CD14-positive monocyte (primary cell): ENCODE data around the gene RAPGEF1. TPM values are rescaled to one million over a fixed set of nuclear protein-coding genes. Genes with fewer than 3 reads are reported as not detected.
"Not testable (repeated sequence)": the region's sequence is repeated elsewhere in the genome, so short reads cannot be mapped to it uniquely, and the experiment has no call there.

Experiments used
- DNase-seq, 3 donors: peaks; one replicate each; pipeline ENCODE4 v3.0.0-alpha.2; 2011 to 2022
- H2AFZ ChIP-seq: 2 replicates; pipeline ENCODE4 v1.6.0; 2012; ENCODE audit warnings: mild to moderate bottlenecking, low read depth, low read length, inconsistent platforms; ENCODE audit not compliant: insufficient read depth, poor library complexity, severe bottlenecking
- H3K27ac ChIP-seq, 2 donors: 1 replicate in 1 of 2; 2 replicates in 1 of 2; pipeline ENCODE4 v1.5.1; 2012 to 2013; ENCODE audit warnings: low read length in 2 of 2, control low read depth in 1 of 2, inconsistent platforms in 1 of 2, low read depth in 1 of 2, mild to moderate bottlenecking in 1 of 2
- H3K27me3 ChIP-seq, 2 donors: one replicate each; pipeline versions ENCODE4 v1.6.0 to v1.6.1; 2011 to 2013; ENCODE audit warnings: low read length in 2 of 2; ENCODE audit not compliant: control insufficient read depth in 2 of 2, insufficient read depth in 2 of 2
- H3K36me3 ChIP-seq, 2 donors: replicated peaks in 1 of 2; 1 replicate in 1 of 2; 2 replicates in 1 of 2; pipeline versions ENCODE4 v1.5.1 to v1.6.1; 2012 to 2013; ENCODE audit warnings: low read length in 2 of 2, control low read depth in 1 of 2, inconsistent platforms in 1 of 2, mild to moderate bottlenecking in 1 of 2; ENCODE audit not compliant: insufficient read depth in 2 of 2, control insufficient read depth in 1 of 2
- H3K4me1 ChIP-seq, 2 donors: 1 replicate in 1 of 2; 2 replicates in 1 of 2; pipeline versions ENCODE4 v1.5.1 to v1.6.1; 2012 to 2013; ENCODE audit warnings: low read length in 2 of 2, control low read depth in 1 of 2, inconsistent platforms in 1 of 2, mild to moderate bottlenecking in 1 of 2, moderate library complexity in 1 of 2; ENCODE audit not compliant: insufficient read depth in 2 of 2, control insufficient read depth in 1 of 2
- H3K4me2 ChIP-seq: replicated peaks from 2 replicates; pipeline ENCODE3; 2012; ENCODE audit warnings: low read length, moderate library complexity, mild to moderate bottlenecking; ENCODE audit not compliant: poor library complexity, severe bottlenecking; ENCODE audit errors: extremely low read depth
- H3K4me3 ChIP-seq, 3 experiments: fragments of 200-600 bp in 1 of 3; sonication (generic) in 1 of 3; replicated peaks in 1 of 3; 1 replicate in 2 of 3; 2 replicates in 1 of 3; pipeline ENCODE4 v1.5.1; 2011 to 2013; ENCODE audit warnings: low read length in 3 of 3, mild to moderate bottlenecking in 3 of 3, control low read depth in 2 of 3, low read depth in 2 of 3, inconsistent platforms in 1 of 3, moderate library complexity in 1 of 3
- H3K79me2 ChIP-seq: 2 replicates; pipeline ENCODE4 v1.6.0; 2012; ENCODE audit warnings: mild to moderate bottlenecking, control low read depth, inconsistent platforms, low read length, moderate library complexity; ENCODE audit not compliant: insufficient read depth
- H3K9ac ChIP-seq: 2 replicates; pipeline ENCODE4 v1.6.0; 2017; ENCODE audit warnings: low read length, mild to moderate bottlenecking; ENCODE audit not compliant: insufficient read depth, poor library complexity, severe bottlenecking
- H3K9me3 ChIP-seq, 2 donors: replicated peaks in 1 of 2; 1 replicate in 1 of 2; 2 replicates in 1 of 2; pipeline versions ENCODE4 v1.5.1 to v1.6.1; 2012 to 2013; ENCODE audit warnings: low read length in 2 of 2, control low read depth in 1 of 2; ENCODE audit not compliant: control insufficient read depth in 1 of 2, insufficient read depth in 1 of 2
- H4K20me1 ChIP-seq: 2 replicates; pipeline ENCODE4 v1.6.0; 2012; ENCODE audit warnings: mild to moderate bottlenecking, low read length, control low read depth, moderate library complexity; ENCODE audit not compliant: insufficient read depth
- H3K27ac Mint-ChIP-seq, 7 donors: one replicate each; pipeline ENCODE4 v1.8.0; 2020; ENCODE audit warnings: mild to moderate bottlenecking in 7 of 7, mixed read lengths in 7 of 7, moderate library complexity in 6 of 7, inconsistent platforms in 2 of 7
- H3K27me3 Mint-ChIP-seq, 3 donors: one replicate each; pipeline ENCODE4 v1.8.0; 2021 to 2022; ENCODE audit warnings: low read depth in 3 of 3, mild to moderate bottlenecking in 3 of 3, mixed read lengths in 3 of 3, moderate library complexity in 3 of 3, inconsistent platforms in 1 of 3
- H3K36me3 Mint-ChIP-seq, 2 donors: one replicate each; pipeline ENCODE4 v1.8.0; 2020; ENCODE audit warnings: mixed read lengths in 2 of 2, inconsistent platforms in 1 of 2, mild to moderate bottlenecking in 1 of 2
- H3K4me1 Mint-ChIP-seq: one replicate; pipeline ENCODE4 v1.8.0; 2020; ENCODE audit warnings: mild to moderate bottlenecking, mixed read lengths
- H3K4me3 Mint-ChIP-seq, 2 donors: one replicate each; pipeline ENCODE4 v1.8.0; 2020; ENCODE audit warnings: mild to moderate bottlenecking in 2 of 2, mixed read lengths in 2 of 2, moderate library complexity in 1 of 2
- H3K9me3 Mint-ChIP-seq, 7 donors: one replicate each; pipeline ENCODE4 v1.8.0; 2020 to 2022; ENCODE audit warnings: mixed read lengths in 7 of 7, mild to moderate bottlenecking in 6 of 7, moderate library complexity in 6 of 7, inconsistent platforms in 2 of 7
- WGBS: methylation state at CpG from one replicate; pipeline ENCODE4 v1.1.5; 2013; ENCODE audit warnings: missing lambda C conversion rate; ENCODE audit not compliant: insufficient coverage; 5-methylcytosine and 5-hydroxymethylcytosine counted together
- intact Hi-C, 2 donors: fragments of 100-400 bp; cut with micrococcal nuclease; formaldehyde crosslinking; loops; one replicate each; pipeline versions ENCODE4 v1.15.0 to v1.15.1; 2023
- polyA plus RNA-seq, 3 donors: library from polyadenylated mRNA; depleted of rRNA in 1 of 3; unstranded in 2 of 3; stranded (reverse) in 1 of 3; fragments of 300-500 nt in 2 of 3; fragments of >200 nt in 1 of 3; fragmentation: Illumina TruSeq in 2 of 3; gene quantifications; 1 replicate in 2 of 3; 2 replicates in 1 of 3; pipeline ENCODE4 v1.2.3, GENCODE V29; 2012 to 2021
- TF ChIP-seq, protein P1 (sequence below): fragments of 200-600 bp; IDR thresholded peaks from one replicate; pipeline ENCODE4 v1.8.0; 2022; ENCODE audit warnings: antibody characterized with exemption, mild to moderate bottlenecking

Gene RAPGEF1
- polyA plus RNA-seq, 3 donors, result 1.7 to 71.7 (median 3.0) TPM

GRCh38 chr9:131712151-131712716 is 27.6 kb downstream of the RAPGEF1 start:
- H3K27ac Mint-ChIP-seq, result peak overlapping the region in 2 of 7 donors; percentile 45 to 77
- 93% methylated on average over 6 of the region's 10 CpGs for WGBS

DNA sequence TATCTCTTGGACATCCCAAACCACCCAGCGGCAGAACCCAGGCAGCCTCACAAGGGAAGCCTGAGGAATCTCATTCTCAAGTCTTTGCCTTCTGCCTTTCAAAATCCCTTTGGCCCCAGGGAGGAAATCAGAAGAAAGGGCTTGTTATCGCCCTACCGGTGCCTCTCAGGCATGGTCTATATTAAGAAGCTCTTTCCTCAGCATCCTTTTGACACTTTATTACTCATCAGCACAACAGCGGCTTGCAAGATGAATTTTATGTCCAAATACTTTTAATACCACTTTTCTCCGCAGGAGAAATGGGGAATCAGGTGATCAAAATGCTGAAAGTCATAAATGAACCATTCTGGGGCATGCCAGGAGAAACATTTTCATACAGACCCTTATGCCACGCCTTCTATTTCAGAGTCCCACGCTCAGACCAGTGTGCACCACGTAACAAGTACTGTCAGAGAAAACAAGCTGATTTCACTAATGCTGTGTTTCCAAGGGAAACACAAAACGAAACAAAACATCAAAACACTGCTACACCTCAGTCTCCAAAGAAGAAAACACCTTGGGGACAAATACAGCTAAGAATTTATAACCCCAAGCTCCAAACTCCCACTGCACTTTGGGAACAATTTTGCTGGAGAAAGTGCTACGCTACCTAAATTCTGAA is 30.0 kb downstream of the RAPGEF1 start:
- no peak overlapping the region for H3K9ac ChIP-seq
- peaks cover 22% of the 10 kb centered on the region for H4K20me1 ChIP-seq

More at GRCh38 chr9:131712151-131712716, 27.6 kb downstream of the RAPGEF1 start:
- Mint-ChIP-seq H3K36me3 (peaks cover 51 to 64% of the 10 kb centered on the region in 2 donors), H3K27me3 (peaks cover 0 to 1% (median 0%) of the 10 kb centered on the region in 3 donors), H3K4me3 (no peak overlapping the region), H3K4me1 (peaks cover 63% of the 10 kb centered on the region), H3K9me3 (peaks cover 0 to 4% (median 0%) of the 10 kb centered on the region in 7 donors)
- Histone ChIP-seq H2AFZ (no peak overlapping the region), H4K20me1 (peaks cover 41% of the 10 kb centered on the region), H3K4me2 (no peak overlapping the region), H3K4me1 (peaks cover 36 to 43% of the 10 kb centered on the region in 2 donors), H3K27me3 (no peaks in the 10 kb centered on the region), H3K9ac (no peak overlapping the region), H3K36me3 (peaks cover 4 to 23% of the 10 kb centered on the region in 2 donors), H3K9me3 (no peaks in the 10 kb centered on the region), H3K27ac (no peak overlapping the region), H3K4me3 (no peak overlapping the region), H3K79me2 (peaks cover 100% of the 10 kb centered on the region)
- TF ChIP-seq, protein P1, sequence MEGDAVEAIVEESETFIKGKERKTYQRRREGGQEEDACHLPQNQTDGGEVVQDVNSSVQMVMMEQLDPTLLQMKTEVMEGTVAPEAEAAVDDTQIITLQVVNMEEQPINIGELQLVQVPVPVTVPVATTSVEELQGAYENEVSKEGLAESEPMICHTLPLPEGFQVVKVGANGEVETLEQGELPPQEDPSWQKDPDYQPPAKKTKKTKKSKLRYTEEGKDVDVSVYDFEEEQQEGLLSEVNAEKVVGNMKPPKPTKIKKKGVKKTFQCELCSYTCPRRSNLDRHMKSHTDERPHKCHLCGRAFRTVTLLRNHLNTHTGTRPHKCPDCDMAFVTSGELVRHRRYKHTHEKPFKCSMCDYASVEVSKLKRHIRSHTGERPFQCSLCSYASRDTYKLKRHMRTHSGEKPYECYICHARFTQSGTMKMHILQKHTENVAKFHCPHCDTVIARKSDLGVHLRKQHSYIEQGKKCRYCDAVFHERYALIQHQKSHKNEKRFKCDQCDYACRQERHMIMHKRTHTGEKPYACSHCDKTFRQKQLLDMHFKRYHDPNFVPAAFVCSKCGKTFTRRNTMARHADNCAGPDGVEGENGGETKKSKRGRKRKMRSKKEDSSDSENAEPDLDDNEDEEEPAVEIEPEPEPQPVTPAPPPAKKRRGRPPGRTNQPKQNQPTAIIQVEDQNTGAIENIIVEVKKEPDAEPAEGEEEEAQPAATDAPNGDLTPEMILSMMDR, result no peak
- intact Hi-C loops, result no loop called here
- no peak for DNase-seq

DNA sequence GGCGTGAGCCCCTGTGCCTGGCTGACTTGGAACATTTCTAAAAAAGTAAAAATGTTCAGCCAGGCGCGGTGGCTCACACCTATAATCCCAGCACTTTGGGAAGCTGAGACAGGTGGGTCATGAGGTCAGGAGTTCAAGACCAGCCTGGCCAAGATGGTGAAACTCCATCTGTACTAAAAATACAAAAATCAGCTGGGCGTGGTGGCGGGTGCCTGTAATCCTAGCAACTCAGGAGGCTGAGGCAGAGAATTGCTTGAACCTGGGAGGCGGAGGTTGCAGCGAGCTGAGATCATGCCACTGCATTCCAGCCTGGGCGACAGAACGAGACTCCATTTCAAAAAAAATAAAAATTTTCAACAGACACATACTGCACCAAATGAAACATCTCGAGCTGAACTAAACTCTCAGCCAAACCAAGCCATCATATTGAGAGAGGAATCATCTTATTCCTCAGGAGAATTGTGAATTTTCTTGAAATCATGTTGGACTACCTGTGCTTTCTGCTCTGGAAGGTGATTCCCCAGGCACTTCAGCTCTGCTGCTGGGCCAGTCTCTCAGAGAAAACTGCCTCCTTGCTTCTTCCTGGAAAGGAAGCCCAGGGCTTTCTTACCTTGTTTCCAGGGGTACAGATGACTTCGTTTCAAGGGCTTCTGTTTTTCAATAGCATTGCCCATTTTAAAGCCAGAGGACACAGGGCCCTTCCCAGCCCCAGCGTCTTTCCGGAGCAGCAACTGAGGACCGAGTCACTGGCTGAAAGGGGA is 30.7 kb downstream of the RAPGEF1 start:
- H3K4me2 ChIP-seq, H3K4me3 Mint-ChIP-seq, H3K27me3 Mint-ChIP-seq, DNase-seq, H2AFZ ChIP-seq, intact Hi-C loops, H3K36me3 ChIP-seq, H3K9ac ChIP-seq, H3K9me3 ChIP-seq, H3K9me3 Mint-ChIP-seq, H3K27me3 ChIP-seq, H3K4me3 ChIP-seq: not testable (repeated sequence)
- H3K27ac Mint-ChIP-seq, result peak overlapping the region; percentile 80 to 99 (median 97)
- 94% methylated on average over 6 of the region's 14 CpGs for WGBS
- peaks cover 63 to 74% of the 10 kb centered on the region in 2 donors for H3K4me1 ChIP-seq
- H3K27ac ChIP-seq, result peak overlapping the region; percentile 79 to 90
- peaks cover 84% of the 10 kb centered on the region for H3K4me1 Mint-ChIP-seq
- H4K20me1 ChIP-seq, result peaks cover 15% of the 10 kb centered on the region
- H3K79me2 ChIP-seq, result peaks cover 100% of the 10 kb centered on the region
- H3K36me3 Mint-ChIP-seq, result peaks cover 33 to 50% of the 10 kb centered on the region in 2 donors

More for the DNA sequence above, 30.0 kb downstream of the RAPGEF1 start:
- Mint-ChIP-seq H3K9me3 (peaks cover 0 to 8% (median 2%) of the 10 kb centered on the region in 7 donors), H3K4me1 (peaks cover 78% of the 10 kb centered on the region), H3K4me3 (peak overlapping the region in 1 of 2 donors; percentile 45), H3K36me3 (peaks cover 37 to 55% of the 10 kb centered on the region in 2 donors), H3K27me3 (peaks cover 0 to 1% (median 0%) of the 10 kb centered on the region in 3 donors), H3K27ac (peak overlapping the region in 6 of 7 donors; percentile 18 to 99 (median 94))
- Histone ChIP-seq H3K79me2 (peaks cover 100% of the 10 kb centered on the region), H2AFZ (no peak overlapping the region), H3K27me3 (no peaks in the 10 kb centered on the region), H3K27ac (peak overlapping the region; percentile 79 to 90), H3K4me3 (no peak overlapping the region), H3K9me3 (no peaks in the 10 kb centered on the region), H3K4me2 (no peak overlapping the region), H3K36me3 (peaks cover 2 to 9% of the 10 kb centered on the region in 2 donors), H3K4me1 (peaks cover 58 to 66% of the 10 kb centered on the region in 2 donors)
- peak; percentile 57 to 61 (median 57) for DNase-seq
- WGBS, result 84% methylated on average over 4 of the region's 10 CpGs
- TF ChIP-seq, protein P1, result no peak
- intact Hi-C loops, result no loop called here
